BJ (cell line): Measurements from ENCODE around the gene DUSP5. TPM values are rescaled to one million over a fixed set of nuclear protein-coding genes. Genes with fewer than 3 reads are reported as not detected.

Experiments used
- CTCF ChIA-PET: fragments of 350-600 bp; formaldehyde crosslinking; extraction: SDS; loops from one replicate; lab custom pipeline; 2021; ENCODE audit warnings: antibody characterized with exemption, inconsistent platforms; lab: Yijun Ruan, JAX
- POLR2A ChIA-PET: fragments of 300-600 bp; sonication (Branson Sonifier 250); formaldehyde crosslinking; extraction: SDS; loops from one replicate; lab custom pipeline; 2021; ENCODE audit warnings: antibody characterized with exemption; lab: Charles Lee
- DNase-seq: peaks from one replicate; pipeline ENCODE4 v3.0.0-alpha.2; 2011; ENCODE audit warnings: low read depth
- H3K27me3 ChIP-seq: 2 replicates; pipeline ENCODE4 v1.6.0; 2011; ENCODE audit warnings: low read length; ENCODE audit not compliant: control insufficient read depth, insufficient read depth
- H3K36me3 ChIP-seq: 2 replicates; pipeline ENCODE4 v1.5.1; 2011; ENCODE audit warnings: low read length; ENCODE audit not compliant: control insufficient read depth, insufficient read depth
- H3K4me3 ChIP-seq: 2 replicates; pipeline ENCODE4 v1.5.1; 2011; ENCODE audit warnings: low read depth, mild to moderate bottlenecking, control low read depth, low read length
- polyA plus RNA-seq: library from polyadenylated mRNA; depleted of rRNA; stranded (reverse); fragments of >200 nt; gene quantifications from 2 replicates; pipeline ENCODE4 v1.2.3, GENCODE V29; 2011
- TF ChIP-seq, protein P1 (sequence below): IDR thresholded peaks from 2 replicates; pipeline ENCODE4 v1.5.1; 2011; ENCODE audit warnings: low read depth, mild to moderate bottlenecking, control low read depth, inconsistent platforms, low read length, moderate library complexity; ENCODE audit not compliant: insufficient read depth

Gene DUSP5
- polyA plus RNA-seq, 1 experiment = 30.4 TPM

GRCh38 chr10:110487411-110488331 is 10.0 kb upstream of the DUSP5 start:
- ChIA-PET CTCF (interaction anchor here (0.8 to 1.4 kb wide), 3 partner anchors 80 to 133 kb away, joined by 3 to 5 read pairs (median 3); partner anchors contain the start of gene SMC3), POLR2A (no interaction called here)
- H3K4me3 ChIP-seq = no peak overlapping the region
- H3K36me3 ChIP-seq = no peaks in the 10 kb centered on the region
- no peaks in the 10 kb centered on the region for H3K27me3 ChIP-seq
- TF ChIP-seq, protein P1, sequence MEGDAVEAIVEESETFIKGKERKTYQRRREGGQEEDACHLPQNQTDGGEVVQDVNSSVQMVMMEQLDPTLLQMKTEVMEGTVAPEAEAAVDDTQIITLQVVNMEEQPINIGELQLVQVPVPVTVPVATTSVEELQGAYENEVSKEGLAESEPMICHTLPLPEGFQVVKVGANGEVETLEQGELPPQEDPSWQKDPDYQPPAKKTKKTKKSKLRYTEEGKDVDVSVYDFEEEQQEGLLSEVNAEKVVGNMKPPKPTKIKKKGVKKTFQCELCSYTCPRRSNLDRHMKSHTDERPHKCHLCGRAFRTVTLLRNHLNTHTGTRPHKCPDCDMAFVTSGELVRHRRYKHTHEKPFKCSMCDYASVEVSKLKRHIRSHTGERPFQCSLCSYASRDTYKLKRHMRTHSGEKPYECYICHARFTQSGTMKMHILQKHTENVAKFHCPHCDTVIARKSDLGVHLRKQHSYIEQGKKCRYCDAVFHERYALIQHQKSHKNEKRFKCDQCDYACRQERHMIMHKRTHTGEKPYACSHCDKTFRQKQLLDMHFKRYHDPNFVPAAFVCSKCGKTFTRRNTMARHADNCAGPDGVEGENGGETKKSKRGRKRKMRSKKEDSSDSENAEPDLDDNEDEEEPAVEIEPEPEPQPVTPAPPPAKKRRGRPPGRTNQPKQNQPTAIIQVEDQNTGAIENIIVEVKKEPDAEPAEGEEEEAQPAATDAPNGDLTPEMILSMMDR = no peak
- no peak for DNase-seq

- CTCF ChIA-PET = interaction anchor here (1.4 kb wide), 1 partner anchor 93 kb away, joined by 3 read pairs; no protein-coding TSS in a partner anchor
- POLR2A ChIA-PET = no interaction called here
- H3K27me3 ChIP-seq = no peaks in the 10 kb centered on the region
- no peak overlapping the region for H3K4me3 ChIP-seq
- TF ChIP-seq, protein P1 = no peak
- H3K36me3 ChIP-seq = no peaks in the 10 kb centered on the region
- DNase-seq = no peak
Observed at GRCh38 chr10:110488332-110488681, 9.4 kb upstream of the DUSP5 start.

- no peaks in the 10 kb centered on the region for H3K36me3 ChIP-seq
- TF ChIP-seq, protein P1 = no peak
- no peak overlapping the region for H3K4me3 ChIP-seq
- H3K27me3 ChIP-seq = no peaks in the 10 kb centered on the region
- no peak for DNase-seq
- POLR2A ChIA-PET = no interaction called here
- CTCF ChIA-PET = no interaction called here
Observed at GRCh38 chr10:110488940-110489339, 8.8 kb upstream of the DUSP5 start.

DNA sequence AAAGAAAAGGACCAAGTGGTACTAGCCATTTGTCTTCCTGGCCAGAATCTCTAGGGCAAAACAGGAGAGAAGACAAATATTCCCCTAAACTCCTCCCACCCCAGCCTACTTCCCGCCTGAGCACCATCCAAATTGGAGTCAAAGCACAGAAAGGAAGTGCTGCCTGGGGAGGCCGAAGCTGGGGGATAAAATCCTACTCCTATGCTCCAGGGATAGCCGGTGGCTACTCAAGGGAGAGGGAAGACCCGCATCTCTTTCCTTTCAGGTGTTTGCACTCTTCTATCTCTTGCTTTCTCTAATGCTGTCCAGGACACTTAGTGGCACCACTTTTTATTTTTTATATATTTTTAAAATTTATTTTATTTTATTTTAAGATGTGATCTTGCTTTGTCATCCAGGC is 7.1 kb upstream of the DUSP5 start:
- ChIA-PET CTCF (interaction anchor here (0.7 kb wide), 1 partner anchor 186 kb away, joined by 3 read pairs; the partner anchor contains the start of gene SMNDC1), POLR2A (no interaction called here)
- no peaks in the 10 kb centered on the region for H3K27me3 ChIP-seq
- no peak overlapping the region for H3K4me3 ChIP-seq
- TF ChIP-seq, protein P1 = no peak
- no peak for DNase-seq
- no peaks in the 10 kb centered on the region for H3K36me3 ChIP-seq

- CTCF ChIA-PET = interaction anchor here (0.6 to 2.2 kb wide), 4 partner anchors 8 to 187 kb away, joined by 3 to 7 read pairs (median 4); partner anchors contain the start of gene SMNDC1
- TF ChIP-seq, protein P1 = no peak
Observed at GRCh38 chr10:110491346-110491745, 6.4 kb upstream of the DUSP5 start.

More at GRCh38 chr10:110491346-110491745, 6.4 kb upstream of the DUSP5 start:
- Histone ChIP-seq H3K36me3 (no peaks in the 10 kb centered on the region), H3K4me3 (no peak overlapping the region), H3K27me3 (no peaks in the 10 kb centered on the region)
- POLR2A ChIA-PET = interaction anchor here (0.6 kb wide), 1 partner anchor 417 kb away, joined by 6 read pairs; no protein-coding TSS in a partner anchor
- no peak for DNase-seq
